Measurements from ENCODE around the gene GSTA4.
A peak's percentile ranks its signal among the peaks of the same experiment; 100 is the strongest.

GSTA4 gene, protein sequence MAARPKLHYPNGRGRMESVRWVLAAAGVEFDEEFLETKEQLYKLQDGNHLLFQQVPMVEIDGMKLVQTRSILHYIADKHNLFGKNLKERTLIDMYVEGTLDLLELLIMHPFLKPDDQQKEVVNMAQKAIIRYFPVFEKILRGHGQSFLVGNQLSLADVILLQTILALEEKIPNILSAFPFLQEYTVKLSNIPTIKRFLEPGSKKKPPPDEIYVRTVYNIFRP

DNA sequence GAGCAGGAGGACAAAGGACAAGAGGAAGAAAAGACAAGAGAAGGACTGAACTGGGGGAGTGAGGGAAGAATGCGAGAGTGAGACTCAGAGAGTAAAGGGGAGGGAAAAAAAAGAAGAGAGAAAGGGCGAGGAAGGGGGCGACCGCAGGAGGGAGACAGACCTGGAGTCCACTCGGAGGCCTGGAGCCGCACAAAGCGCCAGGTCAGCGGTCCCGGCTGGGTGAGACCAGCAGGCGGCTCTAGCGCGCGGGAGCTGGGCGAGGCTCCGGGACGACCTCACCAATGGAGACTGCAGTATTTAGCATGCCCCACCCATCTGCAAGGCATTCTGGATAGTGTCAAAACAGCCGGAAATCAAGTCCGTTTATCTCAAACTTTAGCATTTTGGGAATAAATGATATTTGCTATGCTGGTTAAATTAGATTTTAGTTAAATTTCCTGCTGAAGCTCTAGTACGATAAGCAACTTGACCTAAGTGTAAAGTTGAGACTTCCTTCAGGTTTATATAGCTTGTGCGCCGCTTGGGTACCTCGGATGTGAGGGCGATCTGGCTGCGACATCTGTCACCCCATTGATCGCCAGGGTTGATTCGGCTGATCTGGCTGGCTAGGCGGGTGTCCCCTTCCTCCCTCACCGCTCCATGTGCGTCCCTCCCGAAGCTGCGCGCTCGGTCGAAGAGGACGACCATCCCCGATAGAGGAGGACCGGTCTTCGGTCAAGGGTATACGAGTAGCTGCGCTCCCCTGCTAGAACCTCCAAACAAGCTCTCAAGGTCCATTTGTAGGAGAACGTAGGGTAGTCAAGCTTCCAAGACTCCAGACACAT is at the start of gene GSTA4:
Gene GSTA4, minus strand, starts transcription at position 196 of the 824 bp plus-strand sequence. CDS start 1,041 bp downstream, outside the sequence.
- DNase-seq, result peak; percentile 97

DNA sequence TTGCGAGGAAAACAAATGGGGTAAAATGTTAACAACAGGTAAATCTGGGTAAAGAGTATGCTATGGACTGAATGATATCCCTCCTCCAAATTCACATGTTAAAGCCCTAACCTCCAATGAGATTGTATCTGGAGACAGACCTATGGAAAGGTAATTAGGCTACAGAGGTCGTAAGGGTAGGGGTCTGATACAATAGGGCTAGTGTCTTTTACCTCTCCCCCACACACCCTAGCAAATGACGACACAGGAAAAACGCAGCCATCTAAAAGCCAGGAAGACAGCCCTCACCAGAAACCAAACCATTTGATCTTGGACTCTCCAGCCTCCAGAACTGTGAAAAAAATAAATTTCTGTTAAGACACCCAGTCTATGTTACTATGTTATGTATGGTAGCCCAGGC is 49.5 kb upstream of the GSTA4 start:
- no peak for DNase-seq

DNA sequence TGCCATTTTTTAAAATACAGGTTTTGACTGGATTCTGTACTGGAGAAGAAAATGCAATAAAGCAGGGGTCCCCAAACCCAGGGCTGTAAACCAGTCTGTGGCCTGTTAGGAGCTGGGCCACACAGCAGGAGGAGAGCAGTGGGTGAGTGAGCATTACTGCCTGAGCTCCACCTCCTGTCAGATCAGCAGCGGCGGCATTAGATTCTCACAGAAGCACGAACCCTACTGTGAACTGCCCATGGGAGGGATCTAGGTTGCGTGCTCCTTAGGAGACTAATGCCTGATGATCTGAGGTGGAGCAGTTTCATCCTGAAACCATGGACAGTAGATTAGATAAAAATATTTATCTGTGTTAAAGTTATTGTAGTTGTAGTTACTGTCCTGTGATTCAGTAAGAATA is 49.0 kb upstream of the GSTA4 start:
- no peak for DNase-seq

DNA sequence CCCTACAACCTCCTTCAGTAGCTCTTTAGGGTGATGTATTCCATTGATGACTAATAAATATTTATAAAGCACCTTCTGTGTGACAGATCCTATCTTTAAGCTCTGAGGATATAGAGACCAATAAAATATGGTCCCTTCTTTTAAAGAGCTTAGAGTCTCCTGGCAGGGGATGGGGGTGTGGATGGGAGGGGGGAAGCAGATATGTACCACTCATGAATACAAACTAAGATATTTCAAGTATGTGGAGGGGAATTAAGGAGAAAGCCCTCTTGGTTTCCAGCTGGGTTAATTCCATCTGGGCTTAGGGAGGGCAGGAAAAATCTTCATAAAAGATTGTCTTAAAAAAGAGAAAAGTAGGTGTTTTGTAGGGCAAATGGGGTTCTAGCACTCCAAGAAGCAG is 48.5 kb upstream of the GSTA4 start:
- DNase-seq, result no peak

DNA sequence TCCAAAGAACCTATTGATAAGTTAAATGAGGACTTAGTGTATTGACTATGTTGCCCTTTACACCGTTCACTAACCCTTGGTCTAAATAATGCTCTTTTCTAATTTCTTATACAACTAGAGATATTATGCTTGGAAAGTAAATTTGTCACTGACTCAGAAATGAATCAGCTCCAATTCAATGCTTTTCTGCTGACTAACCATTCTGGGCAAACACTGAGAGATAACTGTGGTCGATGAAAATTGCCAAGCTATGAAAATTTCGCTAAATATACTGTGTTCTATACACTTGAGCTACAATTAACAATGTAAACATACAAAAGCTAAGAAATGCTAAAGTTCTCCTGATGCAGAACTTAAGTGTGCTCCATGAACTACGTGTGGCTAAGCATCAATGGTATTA is 47.0 kb upstream of the GSTA4 start:
- DNase-seq, result peak; percentile 22

DNA sequence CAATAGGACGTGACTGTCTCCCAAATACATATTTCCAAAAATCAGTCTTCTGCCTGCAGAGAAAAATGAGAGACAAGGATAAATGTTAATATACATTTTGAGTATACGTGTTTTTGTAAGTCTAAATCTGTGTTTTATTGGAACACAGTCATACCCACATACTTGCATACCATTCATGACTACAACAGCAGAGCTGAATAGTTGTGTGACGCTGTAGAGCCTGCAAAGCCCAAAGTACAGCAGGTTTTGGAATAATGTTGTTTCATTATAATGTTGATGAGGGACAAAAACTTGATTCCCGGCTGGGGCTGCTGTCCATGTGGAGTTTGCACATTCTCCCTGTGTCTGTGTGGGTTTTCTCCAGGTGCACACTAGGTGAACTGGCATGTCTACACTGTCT is 46.3 kb upstream of the GSTA4 start:
- no peak for DNase-seq

DNA sequence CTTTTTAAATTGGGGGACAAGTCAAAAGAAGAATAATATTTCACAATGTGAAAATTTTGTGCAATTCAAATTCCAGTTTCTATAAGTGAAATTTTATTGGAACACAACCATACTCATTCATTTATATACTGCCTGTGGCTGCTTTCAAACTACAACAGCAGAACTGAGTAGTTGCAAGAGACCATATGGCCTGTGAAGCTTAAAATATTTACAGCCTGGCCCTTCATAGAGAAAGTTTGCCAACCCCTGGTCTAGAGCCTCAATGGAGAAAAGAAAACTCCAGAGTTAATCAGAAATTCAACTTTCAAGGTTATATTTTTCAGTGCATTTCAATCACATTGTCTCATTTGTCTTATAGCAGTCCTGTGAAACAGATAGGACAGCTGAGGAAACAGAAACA is 43.5 kb upstream of the GSTA4 start:
- DNase-seq, result no peak

DNA sequence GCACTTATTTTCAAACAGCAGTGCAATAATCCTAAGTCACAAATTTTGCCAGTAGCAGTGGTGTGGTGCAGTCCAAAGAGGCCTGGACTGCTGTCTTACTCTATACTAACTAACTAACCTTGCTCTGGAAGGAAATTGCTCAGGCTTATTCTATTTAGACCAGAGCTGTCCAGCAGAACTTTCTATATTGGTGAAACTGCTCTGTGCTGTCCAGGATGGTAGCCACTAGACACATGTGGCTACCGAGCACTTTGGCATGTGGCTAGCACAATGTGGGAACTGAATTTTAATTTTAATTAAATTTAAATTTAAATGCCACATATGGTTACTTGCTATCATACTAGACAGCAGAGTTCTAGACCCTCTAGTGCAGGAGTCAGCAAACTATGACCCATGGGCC is 43.1 kb upstream of the GSTA4 start:
- no peak for DNase-seq

DNA sequence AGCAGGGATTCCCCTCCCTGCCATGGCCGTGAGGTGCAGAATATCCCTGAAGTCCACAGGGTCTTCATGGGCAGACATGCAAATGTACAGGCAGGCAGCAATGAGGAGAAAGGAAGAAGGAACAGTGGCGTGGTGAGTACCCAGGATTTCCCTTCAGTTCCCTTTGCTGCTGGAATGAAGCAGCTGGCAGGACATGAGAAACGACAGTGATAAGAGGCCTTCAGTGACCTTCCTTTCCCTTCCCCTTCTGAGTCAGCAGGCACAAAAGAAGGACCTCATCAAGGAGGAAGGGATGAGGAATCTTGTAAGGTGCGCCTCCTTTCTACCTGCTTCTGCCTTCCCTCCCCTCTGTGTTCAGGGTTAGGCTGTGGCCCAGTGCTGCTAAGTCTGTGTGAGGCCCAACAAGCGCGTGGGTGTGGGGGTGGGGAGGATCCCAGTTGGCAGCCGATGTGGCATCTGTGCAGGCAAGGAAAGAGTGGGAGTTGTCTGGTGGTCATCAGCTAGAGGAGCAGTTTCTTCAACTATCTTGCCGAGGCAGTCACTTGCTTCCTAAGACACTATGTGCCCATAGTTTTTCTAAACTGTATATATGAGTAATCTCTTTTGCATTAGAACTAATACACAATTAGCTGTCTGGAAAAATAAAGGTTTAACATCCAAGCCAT is 40.6 kb upstream of the GSTA4 start:
- DNase-seq, result no peak

DNA sequence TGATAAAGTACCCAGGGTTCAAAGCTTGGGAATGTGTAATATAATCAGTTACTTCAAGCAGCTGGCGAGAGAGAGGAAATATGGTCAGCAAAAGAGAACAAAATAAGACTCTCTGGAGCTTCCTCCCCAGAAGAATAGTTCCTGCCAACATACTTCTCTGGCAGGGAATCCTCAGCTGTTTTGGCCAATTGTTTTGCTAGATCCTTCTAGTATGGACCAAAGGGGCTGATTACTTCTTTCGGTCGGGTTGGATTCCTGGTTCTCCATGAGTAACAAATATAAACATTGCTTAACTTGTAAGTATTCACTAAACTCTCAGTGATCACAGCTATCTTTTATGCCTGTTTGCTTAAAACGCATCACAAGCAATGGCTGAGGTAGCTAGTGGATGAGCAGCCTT is 38.7 kb upstream of the GSTA4 start:
- DNase-seq, result no peak

DNA sequence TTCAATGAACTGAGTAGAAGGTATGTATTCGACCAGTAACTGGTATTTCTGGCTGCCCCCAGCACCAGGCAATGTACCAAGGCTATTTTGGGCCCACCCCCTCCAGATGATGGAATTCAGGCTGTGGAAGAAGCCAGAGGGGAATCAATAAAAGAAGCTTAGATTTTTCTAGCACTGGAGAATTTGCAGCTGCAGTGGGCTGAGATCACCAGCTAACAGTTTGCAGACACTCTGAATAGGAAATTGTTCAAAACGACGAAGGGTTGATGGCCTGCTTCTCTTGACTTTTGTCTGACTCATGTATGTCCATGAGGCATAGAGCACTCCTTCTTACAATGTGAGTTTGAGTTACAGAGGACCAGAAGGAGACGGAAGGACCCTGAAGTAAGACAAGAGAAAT is 37.8 kb upstream of the GSTA4 start:
- DNase-seq, result no peak

DNA sequence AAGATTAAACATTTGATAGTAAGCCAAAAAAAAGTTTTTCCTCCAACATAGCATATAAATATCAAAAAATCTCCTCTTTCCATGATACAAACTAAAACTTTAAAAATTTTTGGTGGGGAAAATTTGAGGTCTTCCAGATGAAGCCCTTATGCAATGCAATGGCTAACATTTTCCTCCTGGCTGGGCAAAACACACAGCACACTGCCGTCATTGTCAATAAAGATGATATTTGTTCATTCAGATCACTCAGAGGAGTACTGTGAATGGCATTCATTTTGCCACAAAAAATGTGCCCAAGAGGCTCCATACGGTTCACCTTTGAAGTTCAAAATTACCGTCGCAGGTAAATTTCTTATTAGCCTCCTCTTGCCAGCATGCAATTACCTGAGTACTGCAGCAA is 36.2 kb upstream of the GSTA4 start:
- DNase-seq, result no peak

DNA sequence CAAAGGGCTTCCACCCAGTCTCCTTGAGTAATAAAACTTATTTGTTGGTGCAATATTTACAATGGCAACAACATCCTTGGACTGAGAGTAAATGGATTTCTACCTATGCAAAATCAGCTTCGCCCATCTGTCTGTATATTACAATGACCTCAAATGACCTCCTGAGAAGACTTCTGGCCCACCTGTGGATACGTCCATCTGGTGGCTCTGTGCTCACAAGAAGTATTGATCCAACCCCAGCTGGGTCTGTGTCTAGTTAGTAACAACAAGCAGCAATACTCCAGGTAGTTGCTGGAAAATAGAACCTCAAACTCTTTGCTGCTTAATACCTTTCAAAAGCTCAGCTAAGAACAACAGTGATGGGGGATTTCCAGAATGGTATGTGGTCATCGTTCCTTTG is 34.7 kb upstream of the GSTA4 start:
- DNase-seq, result no peak

DNA sequence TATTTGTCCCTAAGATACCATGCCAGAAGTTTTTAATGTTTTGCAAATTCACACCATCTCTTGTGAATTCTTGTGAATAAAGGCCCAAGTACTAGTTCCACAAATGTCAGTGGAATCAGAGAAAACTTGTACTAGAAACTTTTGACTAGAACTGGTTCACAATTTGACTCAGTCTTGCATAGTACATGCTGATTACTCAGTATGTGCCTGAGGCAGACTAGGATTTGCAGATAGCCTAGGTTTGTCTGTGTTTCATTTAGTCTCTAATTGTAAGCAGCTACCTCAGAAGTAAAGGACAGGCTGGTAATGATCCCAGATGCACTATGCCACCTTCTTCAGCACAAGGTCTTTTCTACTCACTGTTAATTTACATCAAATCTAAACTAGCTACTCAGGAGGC is 34.2 kb upstream of the GSTA4 start:
- no peak for DNase-seq

DNA sequence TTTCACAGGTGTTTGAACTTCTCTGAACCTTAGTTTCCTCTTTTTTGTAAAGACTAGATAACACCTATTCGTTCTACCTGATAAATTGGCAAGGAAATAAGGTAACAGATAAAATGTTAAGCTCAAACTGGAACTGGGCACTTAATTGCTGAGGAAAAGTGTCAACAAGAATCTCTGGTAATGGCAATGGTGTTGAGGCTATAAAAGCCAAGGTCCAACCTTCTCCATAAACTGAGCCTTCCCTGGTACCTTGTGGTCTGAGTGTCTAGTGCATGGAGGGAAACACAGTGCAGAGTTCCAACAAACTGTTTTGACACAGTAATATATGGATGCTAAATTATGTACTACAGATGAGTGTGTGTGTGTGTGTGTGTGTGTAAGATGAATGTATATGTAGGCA is 33.4 kb upstream of the GSTA4 start:
- DNase-seq, result no peak

DNA sequence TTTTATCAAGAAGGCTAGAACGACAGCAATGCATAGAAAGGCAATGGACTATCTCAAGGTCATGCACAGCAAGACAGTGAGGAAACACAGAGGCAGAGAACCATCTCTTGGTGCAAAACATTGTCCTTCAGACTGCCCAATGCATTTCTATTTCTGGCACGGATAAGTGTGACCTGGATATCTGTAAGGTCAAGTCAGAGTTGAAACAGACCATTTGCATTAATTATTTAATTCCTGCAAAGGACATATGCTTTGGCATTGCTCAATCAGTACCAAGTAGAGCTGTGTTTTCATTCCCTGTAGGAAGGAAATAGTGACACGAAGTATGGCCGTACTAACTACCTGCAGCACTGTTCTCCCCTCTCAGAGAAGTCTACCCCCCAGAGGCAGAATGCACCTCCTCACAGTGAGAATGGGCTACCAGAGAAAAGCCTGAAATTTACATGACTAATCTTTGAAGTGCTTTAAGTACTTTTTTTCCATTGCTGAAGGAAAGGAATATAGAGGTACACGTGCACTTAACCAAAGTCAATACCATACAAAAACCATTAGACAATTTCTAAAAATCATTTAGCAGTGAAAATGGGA is 32.1 kb upstream of the GSTA4 start:
- DNase-seq, result no peak

DNA sequence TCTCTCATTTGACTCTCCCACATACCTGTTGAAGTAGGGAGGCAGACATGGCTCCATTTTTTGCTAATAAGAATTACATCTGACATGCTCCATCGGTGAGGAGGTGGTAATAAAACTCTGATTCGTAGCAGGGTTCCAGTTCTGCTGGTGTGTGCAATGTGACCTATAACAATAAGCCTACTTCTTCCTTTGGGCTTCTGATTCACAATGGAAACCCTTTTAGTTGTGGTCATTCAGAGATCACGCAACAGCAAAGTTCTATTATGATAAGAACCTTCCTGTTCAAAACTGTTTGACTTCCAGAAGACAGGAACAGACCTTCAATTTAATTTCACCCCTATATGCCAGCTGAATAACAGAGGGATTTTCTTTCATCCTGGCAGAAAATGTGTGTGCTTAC is 31.4 kb upstream of the GSTA4 start:
- no peak for DNase-seq

DNA sequence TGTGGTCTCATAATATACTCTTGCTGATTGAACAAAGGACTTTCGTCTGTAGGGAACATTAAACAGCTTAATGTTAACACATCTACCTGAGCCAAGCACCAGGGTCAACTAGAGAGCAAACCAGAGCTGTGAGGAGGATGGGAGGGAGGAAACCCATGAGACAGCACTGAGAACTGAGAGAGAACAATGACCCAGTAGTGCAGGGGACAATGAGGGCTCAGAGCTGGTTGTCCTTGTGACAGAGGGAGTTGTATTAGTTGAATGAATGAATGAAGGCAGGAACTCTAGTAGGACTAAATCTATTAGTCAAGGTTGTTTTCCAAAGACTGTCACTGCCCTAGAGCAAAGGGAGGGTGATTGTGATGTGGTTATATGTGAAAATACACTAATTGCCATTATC is 28.2 kb upstream of the GSTA4 start:
- no peak for DNase-seq

DNA sequence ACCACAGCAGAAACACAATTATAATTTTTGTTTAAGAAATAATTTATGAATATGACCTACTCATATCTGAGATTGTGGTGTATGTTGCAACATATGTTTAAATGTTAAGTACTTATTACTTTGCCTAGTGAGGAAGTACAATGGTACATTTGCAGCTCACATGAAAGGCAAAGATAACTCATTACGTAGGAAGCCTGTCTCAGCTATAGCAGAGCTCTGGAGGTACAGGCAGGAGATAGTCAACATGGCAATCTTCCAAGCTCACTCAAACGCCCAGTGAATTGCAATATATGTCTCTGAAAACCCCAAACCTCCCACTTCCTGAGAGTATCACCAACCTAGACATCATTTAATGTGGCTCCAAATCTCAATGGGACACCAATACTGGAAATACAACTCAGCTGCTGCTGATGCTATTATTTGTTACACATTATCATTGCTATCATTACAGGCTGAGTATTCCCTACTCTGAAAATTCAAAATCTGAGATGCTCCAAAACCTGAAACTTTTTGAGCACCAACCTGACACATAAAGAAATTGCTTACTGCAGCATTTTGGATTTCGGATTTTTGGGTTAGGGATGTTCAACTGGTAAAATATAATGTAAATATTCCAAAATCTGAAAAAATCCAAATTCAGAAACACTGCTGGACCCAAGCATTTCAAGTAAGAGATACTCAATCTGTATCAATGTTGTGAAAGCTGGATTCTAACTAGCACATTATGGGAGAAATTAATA is 25.1 kb upstream of the GSTA4 start:
- no peak for DNase-seq

DNA sequence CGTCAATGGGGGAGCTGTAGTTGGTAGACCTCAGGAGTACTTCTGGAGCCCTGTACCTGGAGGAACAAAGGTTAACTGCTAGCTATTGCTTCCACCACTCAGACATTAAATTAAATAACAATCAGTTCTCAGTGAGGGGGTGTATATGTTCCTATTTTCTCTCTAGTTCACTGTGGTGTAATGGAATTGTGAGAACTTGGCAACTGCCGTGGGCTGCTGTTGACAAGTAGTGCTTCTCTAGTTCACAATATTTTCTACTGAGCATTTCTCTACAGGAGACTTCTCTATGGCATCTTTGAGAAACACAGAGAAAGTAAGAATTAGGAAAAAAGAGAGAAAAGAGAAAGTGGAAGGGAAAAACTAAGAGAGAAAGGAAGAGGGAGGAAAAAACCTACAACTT is 23.4 kb upstream of the GSTA4 start:
- no peak for DNase-seq

DNA sequence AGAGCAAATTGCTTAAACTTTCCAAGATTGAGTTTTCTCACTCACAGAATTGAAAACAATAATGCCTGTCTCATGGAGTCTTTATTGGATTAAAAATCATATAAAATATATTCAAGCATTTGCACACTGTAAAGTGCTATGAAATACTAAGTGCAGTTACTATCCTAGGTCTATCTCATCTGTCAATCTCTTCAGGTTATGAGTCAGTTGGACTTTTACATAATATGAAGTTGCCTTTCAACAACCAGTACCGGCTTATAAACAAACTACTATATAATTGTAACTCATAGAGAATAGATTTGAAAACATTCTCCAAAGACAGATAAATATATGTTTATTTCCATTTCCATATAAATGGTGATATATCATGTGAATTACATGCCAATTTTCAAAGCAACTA is 20.4 kb upstream of the GSTA4 start:
- DNase-seq, result no peak

DNA sequence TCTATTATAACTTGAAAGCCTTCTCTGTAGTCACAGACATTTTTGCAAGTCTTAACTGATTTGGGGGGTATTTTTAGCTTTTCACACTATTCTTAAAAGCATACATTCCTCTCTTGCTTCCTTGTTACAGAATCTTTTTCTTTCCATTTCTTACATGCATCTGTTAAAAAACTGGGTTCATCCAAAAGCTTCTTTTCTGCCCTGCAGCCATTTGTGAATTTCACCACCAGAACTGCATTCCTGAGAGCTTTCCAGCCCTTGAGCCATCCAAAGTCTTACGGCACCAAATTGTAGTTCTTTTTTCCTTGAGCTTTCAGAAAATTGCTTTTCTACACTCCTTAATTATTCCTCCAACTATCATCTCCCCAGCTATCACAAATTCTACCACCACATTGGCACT is 19.7 kb upstream of the GSTA4 start:
- DNase-seq, result no peak

DNA sequence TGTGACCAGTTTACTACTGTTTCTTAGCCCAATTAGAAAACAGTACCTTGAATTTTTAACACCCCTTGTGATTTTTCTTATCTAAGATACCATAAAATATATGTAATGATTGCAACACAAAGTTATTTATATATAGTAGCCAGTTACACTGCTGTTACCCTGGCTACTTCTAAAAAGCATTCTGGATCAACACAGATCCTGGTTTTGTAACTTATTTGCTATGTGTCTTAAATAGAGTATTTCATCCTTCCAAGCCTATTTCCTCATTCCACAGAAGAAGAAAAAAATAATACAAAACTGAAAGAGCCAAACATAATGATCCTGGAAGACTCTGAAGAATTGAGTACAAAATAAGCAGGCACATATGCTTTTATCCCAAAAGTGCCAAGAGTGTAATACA is 19.0 kb upstream of the GSTA4 start:
- DNase-seq, result no peak
